CD4-positive, alpha-beta T cell treated with Interleukin-10 for 1 hour (primary cell): ENCODE data around the gene UBE2Q1.

Source experiments
- DNase-seq: peaks from one replicate; pipeline ENCODE4 v3.0.0-alpha.2; 2020

Gene UBE2Q1

GRCh38 chr1:154501423-154502065 is 56.9 kb downstream of the UBE2Q1 start:
- DNase-seq = no peak

- no peak for DNase-seq
These were observed 57.9 kb downstream of the UBE2Q1 start for GRCh38 chr1:154500533-154500932.

- DNase-seq = no peak
These were observed 59.0 kb downstream of the UBE2Q1 start for GRCh38 chr1:154499446-154499845.
